AG20443 (cell line): ENCODE results near the gene ASS1.
A peak's percentile ranks its signal among the peaks of the same experiment; 100 is the strongest.

ENCODE experiments used
- DNase-seq: peaks from one replicate; pipeline ENCODE4 v3.0.0; 2012; ENCODE audit warnings: low spot score, mixed read lengths

The ASS1 gene

DNA sequence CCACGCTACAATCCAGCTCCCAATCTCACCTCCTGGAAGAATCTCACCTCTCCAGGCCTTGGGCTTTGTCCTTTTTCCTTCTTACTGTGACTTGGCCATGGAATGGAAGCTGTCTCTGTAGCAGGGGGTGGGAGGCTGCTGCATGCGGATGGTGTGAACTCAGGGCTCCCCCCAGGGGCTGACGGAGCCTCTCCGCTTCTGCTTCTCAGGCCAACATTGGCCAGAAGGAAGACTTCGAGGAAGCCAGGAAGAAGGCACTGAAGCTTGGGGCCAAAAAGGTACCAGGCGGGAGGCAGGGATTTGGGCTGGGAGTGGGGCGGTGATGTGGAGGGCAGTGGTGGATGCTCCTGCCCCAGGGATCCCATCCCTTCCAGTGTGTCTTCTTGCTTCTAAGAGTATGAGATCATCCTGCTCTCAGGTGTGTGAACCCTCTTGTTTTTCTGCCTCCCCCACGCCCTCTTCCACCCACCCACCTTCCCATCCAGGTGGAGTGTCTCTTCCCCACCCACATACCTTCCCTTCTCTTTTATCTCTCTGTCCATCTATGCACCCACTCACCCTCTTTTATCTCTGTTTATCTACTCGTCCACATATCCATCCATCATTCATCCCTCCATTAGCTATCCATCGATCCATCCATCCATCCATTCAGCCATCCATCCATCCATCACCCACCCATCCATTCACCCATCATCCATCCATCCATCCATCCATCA lies 9.5 kb downstream of the ASS1 start:
- no peak for DNase-seq

DNA sequence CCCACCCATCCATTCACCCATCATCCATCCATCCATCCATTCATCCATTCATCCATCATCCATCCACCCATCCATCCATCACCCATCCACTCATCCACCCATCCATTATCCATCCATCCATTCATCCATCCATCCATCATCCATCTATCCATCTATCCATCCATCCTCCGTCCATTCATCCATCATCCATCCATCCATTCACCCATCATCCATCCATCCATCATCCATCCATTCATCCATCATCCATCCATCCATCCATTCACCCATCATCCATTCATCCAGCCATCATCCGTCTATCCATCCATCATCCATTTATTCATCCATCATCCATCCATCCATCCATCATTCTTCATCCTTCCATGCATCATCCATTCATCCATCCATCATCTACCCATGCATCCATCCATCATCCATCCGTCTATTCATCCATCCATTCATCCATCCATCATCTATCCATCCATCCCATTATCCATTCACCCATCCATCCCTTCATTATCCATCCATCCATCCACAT lies 10.1 kb downstream of the ASS1 start:
- DNase-seq = no peak

DNA sequence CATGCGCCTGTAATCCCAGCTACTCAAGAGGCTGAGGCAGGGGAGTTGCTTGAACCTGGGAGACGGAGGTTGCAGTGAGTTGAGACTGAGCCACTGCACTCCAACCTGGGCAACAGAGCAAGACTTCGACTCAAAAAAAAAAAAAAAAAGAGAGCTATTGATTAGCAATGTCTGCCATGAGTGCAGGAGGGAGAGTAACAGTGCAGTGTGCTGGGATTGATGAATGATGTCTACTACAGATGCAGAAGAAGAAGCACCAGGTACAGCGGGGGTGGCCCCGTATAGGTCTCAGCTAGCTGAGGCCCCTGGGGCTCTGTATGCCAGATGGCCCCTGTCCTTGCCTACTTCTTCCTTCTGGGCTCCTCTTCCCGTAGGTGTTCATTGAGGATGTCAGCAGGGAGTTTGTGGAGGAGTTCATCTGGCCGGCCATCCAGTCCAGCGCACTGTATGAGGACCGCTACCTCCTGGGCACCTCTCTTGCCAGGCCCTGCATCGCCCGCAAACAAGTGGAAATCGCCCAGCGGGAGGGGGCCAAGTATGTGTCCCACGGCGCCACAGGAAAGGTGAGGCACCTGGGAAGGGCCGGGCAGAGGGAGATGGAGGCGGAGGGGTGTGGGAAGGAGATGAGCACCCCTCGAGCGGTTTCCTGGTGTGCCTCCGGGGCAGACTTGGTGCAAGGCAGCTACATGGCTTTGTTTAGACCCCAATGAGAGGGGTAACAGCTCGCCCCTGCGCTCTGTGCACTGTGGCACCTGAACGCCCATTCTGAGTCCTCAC lies 13.5 kb downstream of the ASS1 start:
- DNase-seq = no peak

DNA sequence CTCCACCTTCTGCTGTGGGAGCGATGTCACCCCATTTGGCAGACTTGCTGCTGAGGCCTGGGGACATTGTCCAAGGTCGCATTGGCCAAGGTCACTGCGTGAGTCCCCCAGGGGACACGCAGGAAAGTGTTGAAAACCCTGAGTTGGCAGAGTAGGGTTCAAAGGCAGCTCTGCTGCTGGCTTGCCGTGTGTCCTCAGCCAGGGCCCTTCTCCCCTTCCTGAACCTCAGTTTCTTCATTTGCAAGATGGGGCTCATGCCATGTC lies 14.0 kb downstream of the ASS1 start:
- no peak for DNase-seq

DNA sequence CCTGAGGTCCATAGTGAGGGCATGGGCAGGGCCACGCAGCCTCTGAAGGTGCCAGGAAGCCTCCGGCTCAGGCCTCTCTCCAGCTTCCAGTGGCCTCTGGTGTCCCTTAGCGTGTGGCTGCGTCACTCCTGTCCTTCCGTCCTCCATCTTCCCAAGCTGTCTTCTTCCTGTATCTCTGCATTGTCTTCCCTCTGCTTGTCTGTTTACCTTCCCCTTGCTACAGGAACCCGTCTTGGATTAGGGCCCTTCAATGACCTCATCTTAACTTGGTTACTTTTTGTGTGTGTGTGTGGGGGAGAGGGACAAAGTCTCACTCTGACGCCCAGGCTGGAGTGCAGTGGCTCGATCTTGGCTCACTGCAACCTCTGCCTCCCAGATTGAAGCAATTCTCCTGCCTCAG lies 14.4 kb downstream of the ASS1 start:
- DNase-seq = no peak

DNA sequence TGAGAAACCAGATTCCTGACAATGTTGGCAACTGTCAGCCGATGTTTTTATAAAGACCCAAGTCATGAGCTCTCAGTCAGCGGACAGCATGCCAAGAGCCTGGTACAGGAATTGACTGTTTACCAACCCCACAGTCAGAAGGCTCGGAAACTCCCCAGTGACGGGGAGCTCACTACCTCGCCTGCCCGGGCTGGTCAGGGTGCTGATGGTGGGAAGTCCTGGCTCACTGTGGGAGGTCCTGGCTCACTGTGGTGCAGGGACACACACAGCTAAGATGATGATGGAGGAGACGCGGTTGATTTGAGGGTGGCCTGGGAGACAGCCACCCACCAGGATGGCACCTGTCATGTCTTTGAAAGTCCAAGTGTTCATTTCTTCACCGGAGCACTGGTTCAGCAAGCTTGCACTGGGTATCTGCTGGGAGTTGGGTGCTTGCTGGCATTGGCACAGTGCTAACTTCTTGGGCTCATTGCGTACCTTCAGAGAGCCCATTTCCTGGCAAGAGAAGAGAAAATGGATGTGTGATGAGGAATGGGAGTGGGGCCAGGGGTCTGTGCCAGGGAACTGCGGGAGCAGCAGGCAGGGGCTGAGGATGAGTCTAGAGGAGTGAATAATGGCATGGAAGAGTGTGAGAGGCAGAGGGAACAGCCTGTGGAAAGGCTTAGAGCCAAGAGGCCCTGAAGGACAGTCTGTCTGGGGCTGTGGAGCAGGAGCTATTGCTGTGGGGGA lies 15.3 kb downstream of the ASS1 start:
- DNase-seq = no peak

DNA sequence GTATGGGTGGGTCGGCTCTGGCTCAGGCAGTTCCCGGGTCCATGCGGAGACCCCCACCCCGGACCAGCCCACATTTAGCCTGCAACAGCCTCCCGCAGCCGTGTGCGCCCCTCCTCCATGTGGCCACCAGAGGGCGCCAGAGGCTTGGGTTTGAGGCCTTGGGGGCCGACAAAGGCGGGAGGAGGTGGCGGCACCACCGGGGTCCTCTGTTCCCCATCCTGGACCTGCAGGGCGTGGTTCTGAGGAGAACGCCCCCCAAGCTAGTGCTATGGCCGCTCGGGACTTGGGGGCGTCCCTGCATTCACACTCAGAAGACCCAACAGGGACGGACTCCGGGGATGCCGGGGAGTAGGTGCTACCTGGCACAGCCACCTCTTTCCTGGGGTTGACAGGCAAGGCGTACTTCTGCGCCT lies 16.5 kb downstream of the ASS1 start:
- DNase-seq = peak; percentile 82

DNA sequence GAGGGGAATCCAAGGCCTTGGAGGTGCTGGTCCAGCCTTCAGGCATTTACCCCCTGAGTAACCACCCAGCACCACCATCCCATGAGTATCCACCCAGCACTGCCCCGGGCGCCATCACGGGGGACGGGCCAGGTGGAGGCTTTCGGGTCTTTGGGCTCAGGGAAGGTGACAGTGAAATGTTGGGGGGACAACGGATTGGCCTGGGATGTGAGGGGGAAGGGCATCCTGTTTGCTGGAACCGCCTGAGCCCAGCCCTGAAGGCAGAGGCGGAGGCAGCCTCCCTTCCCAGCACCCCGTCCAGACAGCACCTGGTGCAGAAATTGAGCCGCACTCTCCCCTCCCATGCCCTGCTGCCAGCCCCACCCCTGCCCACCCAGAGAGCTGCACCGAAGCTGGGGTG lies 17.0 kb downstream of the ASS1 start:
- no peak for DNase-seq

DNA sequence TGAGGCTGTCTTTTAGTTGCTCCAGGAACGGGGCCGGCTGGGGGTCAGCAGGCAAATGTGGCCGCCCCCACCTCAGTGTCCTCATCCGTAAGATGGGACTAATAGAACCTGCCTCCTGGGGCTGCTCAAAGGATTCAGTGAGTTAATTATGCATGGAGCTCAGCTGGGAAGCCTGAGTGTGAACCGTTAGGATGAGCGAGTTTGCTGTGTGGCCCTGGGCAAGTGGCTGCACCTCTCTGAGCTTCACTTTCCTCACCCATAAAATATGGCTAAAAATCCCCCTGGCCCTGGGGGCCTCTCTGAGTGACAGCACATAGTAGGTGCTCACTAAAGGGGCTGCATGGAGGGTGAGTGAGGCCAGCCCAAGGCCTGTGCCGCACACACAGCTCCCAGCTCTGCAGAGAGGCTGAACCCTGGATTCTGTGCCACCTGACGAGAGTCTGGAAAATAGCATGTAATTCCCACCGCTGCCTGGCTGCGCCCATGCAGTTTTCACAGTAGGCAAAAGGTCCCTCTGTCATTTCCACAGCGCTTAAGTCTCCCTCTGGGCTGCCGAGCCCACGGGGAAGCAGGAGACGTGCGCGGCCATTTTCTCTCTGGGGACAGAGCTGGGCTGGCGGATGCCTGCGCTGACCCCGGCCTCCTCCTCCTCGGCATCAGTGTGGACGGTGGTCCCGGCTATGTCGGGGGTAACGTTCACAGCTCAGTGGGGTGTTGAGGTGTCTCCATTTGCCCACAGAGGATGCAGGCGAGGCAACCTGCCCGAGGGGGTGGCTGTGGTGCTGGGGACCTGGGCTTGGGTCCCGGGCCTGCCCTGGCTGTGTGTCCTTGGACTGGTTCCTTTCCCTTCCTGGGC lies 18.2 kb downstream of the ASS1 start:
- DNase-seq = no peak

DNA sequence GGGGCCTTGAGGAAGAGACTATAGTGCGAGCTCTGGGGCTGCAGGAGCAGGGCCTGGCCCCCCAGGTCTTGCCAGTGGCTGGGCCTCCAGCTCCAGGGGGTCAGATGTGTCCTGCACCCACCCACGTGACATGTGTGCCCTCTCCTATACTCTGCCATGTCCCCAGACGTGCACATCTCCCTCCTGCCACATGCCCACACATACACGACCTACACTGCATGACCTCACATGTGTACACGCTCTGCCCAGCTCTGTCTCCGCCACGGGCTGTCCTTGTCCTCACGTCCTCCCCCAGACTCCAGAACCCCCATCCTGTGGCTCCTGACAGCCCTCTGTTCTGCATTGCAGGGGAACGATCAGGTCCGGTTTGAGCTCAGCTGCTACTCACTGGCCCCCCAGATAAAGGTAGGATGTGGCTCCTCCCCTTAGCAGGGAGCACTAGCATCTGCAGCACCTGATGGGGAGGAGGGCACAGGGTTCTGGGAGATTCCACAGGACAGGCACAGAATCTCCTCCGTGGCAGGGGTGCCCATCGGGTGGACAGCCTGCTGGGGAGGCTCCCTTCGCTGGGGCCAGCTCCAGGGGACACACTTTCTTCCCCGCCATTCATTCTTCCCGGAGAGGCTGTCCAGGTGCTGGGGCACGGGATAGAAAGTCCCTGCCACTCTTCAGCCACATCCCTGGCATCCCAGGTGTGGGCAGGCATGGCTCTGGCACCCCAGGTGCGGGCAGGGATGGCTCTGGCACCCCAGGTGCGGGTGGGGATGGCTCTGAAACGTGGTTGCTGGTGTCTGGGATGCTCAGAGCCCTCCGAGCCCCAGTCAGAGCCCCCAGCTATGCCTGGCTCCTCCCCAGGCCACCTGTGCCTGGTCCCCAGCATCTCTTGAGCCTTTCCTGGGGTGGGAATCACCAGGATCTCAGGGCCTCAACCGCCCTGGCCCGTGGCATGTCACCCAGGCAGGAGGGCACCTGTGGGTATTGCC lies 19.3 kb downstream of the ASS1 start:
- DNase-seq = no peak

DNA sequence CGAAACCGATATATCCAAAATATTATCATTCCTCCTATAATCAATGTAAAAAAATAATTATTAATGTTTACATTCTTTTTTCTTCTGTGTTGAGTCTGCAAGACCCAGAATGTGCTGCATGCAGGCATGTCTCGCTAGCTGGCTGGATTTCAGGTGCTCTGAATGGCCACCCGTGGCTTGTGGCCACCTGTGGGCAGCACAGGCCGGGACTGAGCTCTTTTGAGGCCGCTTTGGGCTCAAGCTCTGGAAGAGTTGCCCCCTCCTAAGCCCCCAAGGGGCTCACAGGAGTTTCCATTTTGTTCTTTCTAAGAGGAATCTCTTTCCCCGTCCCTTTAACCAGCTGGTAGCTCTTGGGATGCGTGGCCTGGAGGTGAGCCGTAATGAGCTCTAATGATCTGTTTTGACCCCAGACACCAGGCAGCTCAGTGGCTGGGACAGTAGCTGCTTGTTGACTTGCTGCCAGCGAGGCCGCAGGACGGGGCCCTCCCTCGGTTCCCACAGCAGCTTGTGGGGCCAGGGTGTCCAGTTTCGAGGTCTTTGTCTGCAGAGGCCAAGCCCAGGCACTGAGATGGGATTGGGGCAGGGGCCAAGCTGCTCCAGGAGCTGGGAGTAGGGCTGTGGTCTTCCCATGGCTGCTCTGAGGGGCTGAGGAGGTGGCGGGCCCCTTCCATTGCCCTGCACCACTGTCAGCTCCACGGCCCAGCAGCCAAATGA lies 20.8 kb downstream of the ASS1 start:
- no peak for DNase-seq

DNA sequence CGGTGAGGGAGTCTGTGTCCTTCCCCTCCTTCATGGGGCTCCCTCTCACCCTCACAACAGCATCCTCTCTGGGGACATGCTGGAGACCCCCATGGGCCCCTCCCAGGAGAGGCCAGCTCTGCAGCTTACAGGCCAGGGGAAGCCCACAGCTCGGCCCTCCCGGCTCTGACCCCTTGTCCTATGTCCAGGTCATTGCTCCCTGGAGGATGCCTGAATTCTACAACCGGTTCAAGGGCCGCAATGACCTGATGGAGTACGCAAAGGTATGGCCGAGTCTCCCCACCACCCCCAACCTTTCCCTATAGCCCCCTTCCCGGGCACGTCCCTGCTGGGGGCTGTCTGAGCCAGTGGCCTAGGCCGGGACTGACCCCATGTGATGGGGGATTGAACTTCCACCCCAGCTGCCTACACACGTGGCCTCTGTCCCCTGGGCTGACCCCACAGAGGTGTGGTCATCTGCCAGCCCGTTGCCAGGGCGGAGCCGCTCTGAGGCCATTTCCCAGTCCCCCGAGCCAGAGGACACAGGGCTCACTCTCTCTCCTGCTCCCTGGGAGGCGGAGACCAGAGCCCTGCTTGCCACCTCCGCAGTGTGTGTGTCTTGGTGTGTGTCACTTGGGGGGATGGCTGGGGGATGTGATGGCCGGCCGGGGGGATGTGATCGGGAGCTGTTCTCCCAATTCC lies 21.9 kb downstream of the ASS1 start:
- no peak for DNase-seq

DNA sequence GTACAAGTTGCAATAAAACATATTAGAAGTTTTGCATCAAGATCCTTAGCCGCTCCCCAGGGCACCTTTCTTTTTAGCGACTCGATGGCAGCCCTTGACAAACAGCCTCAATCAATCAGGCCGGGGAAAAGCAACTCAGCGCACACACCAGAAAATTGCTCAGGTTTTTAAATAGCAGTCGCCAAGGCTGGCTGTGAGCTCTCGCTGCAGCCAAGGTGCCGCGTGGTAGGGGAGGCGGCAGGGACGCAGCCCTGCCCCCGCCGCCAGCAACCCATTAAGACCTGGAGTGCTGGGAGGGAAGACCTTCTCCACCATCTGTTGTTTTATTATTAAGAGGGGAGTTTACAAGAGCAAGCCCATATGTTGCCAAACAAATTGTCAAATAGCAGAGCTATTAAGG lies 22.6 kb downstream of the ASS1 start:
- DNase-seq = no peak

DNA sequence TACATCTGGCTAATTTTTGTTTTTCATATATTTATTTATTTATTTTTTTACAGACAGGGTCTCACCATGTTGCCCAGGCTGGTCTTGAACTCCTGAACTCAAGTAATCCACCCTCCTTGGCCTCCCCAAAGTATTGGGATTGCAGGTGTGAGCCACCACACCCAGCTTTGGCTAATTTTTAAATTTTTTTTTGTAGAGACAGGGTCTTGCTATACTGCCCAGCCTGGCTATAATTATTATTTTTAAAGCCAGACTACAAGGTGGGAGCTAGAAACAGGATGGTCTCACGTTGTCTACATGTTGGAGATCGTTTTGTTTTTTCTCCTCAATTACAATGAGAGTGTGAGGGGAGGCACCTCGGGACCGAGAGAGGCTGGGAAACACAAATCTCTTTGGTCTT lies 23.8 kb downstream of the ASS1 start:
- no peak for DNase-seq

DNA sequence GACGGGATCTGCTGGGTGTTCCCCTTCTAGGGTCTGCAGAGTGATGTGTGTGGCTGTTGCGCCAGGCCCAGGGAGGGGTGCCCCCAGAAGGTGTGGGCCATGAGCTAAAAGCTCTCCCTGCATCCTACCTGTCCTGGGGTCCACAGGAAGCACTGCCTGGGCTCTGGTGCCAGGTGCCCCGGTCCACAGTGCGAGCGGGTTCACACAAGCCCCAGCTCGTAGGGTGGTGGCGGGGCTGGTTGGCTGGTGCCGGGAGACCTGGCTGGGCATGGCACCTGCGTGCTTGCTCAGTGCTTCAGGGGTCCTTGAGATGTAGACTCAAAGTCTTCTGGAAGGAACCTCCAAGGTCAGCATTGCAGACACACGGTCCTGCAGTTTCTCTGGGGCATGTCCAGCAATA lies 25.5 kb downstream of the ASS1 start:
- no peak for DNase-seq

DNA sequence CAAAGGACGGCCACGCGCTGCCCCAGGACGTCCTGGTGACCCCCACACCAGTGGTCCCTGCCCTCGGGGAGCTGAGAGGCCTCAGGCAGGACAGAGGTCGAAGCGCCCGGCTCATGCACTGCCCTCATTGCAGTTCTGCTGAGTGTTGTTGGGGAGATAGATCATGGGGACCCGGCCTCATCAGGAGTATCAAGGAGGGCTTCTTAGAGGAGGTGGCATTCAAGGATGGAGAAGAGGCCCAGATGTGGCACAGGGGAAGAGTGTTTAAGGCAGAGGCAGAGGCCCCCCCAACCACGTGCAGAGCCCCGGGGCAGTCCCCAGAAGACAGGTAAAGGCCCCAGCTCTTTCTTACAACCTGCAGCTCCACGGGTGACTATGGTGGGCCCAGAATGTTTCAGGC lies 26.2 kb downstream of the ASS1 start:
- no peak for DNase-seq

DNA sequence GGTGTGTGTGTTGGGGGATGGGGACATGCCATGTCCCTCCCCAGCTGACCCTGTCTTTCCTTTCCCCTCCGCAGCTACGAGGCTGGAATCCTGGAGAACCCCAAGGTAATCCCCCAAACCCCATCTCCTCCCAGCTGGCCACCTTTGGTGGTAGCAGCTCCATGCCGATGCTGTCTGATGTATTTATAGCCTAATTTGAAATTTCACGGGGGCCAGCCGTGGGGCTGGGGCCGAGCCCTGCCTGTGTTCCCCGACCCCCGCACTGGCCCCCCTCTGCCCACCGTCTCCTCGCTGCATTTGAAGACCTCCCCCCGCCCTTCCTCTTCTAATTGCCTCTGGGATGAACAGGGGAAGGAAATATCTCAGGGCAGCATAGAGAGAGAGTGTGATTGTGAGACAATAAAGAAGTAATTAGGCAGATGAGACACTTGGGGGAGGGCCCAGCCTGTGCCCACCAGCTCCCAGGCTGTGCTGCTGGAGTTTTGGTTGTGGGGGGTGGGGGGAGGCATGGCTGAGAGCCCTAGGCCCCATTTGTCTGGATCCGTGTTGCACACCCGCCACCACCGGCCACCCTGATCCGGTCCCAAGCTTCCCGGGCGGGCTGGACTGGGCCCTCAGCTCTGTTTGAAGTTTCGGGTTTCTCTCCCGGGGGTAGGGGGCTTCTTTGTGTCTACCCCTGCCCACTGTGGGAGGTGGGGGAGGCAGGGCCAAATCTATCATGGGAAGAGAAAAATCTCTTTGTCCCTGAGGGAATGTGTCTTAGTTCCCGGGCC lies 26.8 kb downstream of the ASS1 start:
- DNase-seq = no peak

DNA sequence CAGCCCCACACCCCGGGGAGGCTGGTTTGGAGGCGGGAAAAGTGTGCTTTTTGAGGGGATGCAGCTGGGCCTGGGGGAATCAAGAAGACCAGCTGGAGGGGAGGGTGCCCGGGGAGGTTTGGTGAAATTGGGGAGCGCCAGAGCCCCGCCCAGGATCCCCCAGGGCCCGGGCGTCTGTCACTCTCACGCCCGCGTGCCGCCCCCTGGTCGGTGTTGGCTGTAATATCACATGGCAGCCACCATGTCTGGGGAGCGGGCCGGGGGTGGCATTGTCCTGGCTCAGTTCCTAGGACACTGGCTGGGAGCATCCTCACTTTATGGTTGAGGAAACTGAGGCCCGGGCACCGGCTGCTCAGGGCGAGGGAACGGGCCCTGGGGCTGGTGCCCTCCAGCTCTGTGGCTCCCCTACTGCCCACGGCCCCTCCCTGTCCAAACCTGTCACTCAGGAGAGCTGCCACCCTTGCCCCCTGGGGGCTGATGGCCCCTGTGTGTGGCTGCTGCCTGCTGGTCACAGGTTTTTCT lies 27.5 kb downstream of the ASS1 start:
- no peak for DNase-seq

DNA sequence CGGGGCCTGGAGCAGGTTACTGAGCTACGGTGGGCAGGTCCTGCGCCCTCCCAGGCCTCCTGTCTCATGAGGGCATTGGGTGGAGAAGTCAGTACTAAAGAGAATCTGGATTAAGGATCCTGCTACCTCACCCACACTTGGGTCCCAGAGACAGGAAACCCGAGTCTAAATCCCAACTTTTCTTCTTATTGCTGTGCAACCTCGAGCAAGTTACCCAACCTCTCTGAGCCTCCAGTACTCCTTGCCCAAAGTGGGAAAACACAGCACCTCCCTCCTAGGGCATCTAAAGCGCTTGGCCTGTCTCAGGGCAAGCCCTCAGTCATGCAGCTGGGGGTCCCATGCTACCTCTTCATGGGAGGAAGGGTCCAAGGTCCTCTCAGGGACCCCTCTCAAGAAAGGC lies 28.2 kb downstream of the ASS1 start:
- no peak for DNase-seq
